ENCODE results near the gene ZNF438.
"Not testable (repeated sequence)": the region's sequence is repeated elsewhere in the genome, so short reads cannot be mapped to it uniquely, and the experiment has no call there.

ZNF438 gene

GRCh38 chr10:31055573-31056251 is 24.0 kb upstream of the ZNF438 start:
- no peak overlapping the region for H3K4me3 ChIP-seq (ENCODE audit: low read depth, low read length)

GRCh38 chr10:31051703-31052102 is 20.0 kb upstream of the ZNF438 start:
- no peak overlapping the region for H3K4me3 ChIP-seq (ENCODE audit: low read depth, low read length)

DNA sequence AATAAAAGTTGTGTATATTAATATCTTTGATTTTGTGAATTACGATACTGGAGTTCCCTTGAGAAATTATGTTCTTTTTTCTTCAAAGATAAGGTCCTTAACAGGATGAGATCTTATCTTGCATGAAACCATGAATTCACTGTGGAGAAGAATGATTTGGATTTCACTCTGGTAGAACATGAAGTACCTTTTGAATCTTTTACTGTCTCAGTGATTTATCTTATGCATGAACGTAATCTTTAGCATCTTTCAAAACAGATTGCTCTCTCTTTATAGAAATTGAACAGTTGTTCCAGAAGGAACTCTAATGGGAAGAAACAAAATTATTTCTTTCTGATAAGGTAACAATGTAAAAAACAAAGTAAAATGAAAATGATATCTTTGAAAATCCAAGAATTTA is 11.0 kb upstream of the ZNF438 start:
- no peak overlapping the region for H3K4me3 ChIP-seq (ENCODE audit: low read depth, low read length)

DNA sequence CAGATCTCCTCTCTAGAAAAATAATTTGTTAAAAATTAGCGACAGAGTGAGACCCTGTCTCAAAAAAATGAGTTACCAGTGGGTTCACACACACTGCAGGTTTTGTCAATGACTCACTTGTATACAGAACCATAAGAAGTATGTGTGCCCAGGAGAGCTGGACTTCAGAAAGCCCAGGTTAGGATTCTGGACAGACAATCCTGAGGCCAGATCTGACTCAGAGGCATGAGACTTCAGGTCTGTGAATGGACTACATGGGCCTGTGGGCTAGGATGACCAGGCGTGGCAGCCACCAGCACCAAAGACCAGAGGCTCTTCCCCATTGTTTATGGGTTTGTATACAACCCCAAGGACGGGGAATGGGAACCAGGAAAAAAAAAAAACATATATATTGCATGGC is 9.3 kb upstream of the ZNF438 start:
- H3K4me3 ChIP-seq (ENCODE audit: low read depth, low read length), result no peak overlapping the region

GRCh38 chr10:31039006-31039405 is 7.3 kb upstream of the ZNF438 start:
- not testable (repeated sequence) for H3K4me3 ChIP-seq (ENCODE audit: low read depth, low read length)

DNA sequence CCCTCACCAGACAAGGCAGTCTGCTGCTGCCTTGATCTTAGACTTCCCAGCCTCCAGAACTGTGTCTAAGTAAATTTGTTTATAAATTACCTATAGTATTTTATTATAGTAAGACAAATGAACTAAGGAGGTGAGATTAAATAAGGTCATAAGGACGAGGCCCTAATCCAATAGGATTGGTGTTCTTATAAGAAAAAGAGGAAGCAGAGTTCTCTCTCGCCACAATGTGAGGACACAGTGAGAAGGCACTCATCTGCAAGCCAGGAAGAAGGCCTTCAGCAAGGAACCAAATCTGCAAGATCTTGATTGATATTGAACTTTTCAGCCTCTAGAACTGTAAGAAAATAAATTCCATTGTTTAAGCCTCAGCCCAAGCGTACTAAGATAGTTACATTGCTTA is 6.1 kb upstream of the ZNF438 start:
- no peak overlapping the region for H3K4me3 ChIP-seq (ENCODE audit: low read depth, low read length)

DNA sequence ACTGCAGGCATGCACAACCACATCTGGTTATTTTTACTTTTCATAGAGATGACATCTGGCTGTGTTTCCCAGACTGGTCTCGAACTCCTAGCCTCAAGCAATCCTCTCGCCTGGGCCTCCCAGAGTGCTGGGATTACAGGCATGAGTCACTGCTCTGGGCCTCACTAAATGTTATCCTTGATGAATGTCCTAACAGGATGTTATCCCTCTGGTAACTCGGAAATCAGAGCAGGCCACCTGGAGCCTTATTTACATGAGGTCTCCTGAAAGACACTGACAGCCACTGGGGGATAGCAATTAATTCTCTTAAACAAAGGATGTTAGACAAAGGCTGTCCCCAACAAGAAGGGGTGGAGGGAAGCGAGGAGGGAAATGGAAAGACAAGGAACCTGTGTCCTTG is 4.5 kb upstream of the ZNF438 start:
- H3K4me3 ChIP-seq (ENCODE audit: low read depth, low read length), result no peak overlapping the region

GRCh38 chr10:31035266-31035798 is 3.7 kb upstream of the ZNF438 start:
- no peak overlapping the region for H3K4me3 ChIP-seq (ENCODE audit: low read depth, low read length)

- no peak overlapping the region for H3K4me3 ChIP-seq (ENCODE audit: low read depth, low read length)
Observed at GRCh38 chr10:31034098-31034909, 2.6 kb upstream of the ZNF438 start.

DNA sequence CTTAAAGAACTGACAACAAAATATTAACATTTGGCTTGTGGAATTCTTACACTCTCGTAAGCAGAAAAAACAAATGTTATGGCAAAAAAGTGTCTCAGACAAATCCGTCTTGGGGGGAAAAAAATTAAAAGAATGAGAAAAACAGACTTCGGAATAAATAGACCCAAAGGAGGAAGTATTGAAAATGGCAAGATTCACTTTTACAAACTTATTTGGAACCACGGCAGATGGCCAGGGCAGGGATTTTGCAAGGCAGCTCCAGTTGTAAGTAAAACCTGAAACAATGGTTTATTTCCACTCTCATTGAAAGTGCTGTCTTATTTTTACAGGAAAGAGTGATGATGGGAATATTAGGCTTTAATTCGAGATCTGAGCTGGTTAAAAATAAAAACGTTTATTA is 1.5 kb upstream of the ZNF438 start:
- H3K4me3 ChIP-seq (ENCODE audit: low read depth, low read length), result no peak overlapping the region

DNA sequence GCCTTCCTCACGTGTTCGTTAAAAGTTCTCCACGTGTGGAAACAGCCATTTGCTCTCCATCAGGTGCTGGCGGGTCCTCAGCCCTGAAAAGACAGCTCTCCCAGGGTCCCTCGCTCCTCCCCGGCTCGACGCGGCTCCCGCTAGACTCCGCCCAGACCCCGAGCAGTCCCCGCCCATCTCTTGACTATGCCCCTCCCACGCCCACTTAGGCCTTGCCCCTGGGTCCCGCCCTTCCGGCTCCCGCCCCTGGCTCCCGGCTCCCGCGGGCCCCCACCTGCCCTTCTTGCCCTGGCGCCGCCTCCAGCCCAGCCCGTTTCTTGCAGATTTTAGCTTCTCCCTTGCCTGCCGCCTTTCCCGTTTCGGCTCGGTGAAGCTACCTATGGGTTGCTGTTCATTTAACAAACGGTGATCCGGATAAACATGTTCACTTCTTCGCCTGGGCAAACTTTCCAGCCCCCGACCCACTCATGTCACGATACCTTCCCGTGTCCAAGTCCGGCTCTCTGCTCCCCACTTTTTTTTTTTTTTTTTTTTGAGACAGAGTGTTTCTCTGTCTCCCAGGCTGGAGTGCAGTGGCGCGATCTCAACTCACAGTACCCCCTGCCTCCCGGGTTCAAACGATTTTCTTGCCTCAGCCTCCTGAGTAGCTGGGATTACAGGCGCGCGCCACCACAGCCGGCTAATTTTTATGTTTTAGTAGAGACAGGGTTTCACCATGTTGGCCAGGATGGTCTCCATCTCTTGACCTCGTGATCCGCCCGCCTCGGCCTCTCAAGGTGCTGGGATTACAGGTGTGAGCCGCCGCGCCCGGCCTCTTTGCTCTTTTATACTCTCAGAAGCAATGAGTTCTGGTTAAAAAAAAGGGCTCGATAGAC is 830 bp upstream of the ZNF438 start:
- peak overlapping the region; percentile 71 for H3K4me3 ChIP-seq (ENCODE audit: low read depth, low read length)

DNA sequence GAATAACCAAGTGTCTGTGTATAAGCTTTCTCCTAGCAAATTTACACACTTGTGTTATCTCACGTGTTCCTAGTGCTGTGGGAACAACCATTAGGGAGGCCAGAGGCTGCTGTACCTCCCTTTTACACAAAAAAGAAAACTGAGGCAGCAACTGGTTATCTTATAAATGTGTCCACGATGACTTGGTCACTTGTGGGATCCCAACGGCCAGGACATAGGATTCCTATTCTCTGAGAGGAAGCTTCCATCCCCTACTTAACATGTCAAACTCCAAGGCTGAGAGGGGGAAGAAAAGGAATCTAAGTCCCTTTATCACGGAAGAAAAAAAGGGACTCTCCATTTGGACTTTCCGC is 484 bp downstream of the ZNF438 start:
- peak overlapping the region; percentile 71 for H3K4me3 ChIP-seq (ENCODE audit: low read depth, low read length)

GRCh38 chr10:31030800-31031199 is 865 bp downstream of the ZNF438 start:
- H3K4me3 ChIP-seq (ENCODE audit: low read depth, low read length), result no peak overlapping the region

GRCh38 chr10:31030260-31030659 is 1.4 kb downstream of the ZNF438 start:
- no peak overlapping the region for H3K4me3 ChIP-seq (ENCODE audit: low read depth, low read length)

- no peak overlapping the region for H3K4me3 ChIP-seq (ENCODE audit: low read depth, low read length)
Observed at GRCh38 chr10:31028081-31028480, 3.6 kb downstream of the ZNF438 start.

DNA sequence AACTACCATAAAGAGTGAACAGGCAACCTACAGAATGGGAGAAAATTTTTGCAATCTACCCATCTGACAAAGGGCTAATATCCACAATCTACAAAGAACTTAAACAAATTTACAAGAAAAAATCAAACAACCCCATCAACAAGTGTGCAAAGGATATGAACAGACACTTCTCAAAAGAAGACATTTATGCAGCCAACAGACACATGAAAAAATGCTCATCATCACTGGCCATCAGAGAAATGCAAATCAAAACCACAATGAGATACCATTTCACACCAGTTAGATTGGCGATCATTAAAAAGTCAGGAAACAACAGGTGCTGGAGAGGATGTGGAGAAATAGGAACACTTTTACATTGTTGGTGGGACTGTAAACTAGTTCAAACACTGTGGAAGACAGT is 5.4 kb downstream of the ZNF438 start:
- not testable (repeated sequence) for H3K4me3 ChIP-seq (ENCODE audit: low read depth, low read length)

DNA sequence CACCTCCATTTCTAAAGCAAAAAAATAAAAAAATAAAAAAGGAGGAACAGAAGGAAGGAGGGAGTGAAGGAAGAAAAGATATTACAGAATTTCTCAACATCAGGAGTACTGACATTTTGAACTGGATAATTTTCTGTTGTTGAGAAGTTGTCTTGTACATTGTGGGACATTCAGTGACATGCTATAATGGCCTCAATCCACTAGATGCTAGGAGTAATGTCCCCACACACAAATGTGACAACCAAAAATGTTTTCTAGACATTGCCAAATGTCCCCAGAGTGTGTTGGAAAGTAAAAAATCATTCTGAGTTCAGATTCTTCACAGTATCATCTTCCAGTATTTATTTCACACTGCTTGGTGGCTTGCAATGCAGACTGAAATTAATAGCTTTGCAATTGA is 6.5 kb downstream of the ZNF438 start:
- no peak overlapping the region for H3K4me3 ChIP-seq (ENCODE audit: low read depth, low read length)

DNA sequence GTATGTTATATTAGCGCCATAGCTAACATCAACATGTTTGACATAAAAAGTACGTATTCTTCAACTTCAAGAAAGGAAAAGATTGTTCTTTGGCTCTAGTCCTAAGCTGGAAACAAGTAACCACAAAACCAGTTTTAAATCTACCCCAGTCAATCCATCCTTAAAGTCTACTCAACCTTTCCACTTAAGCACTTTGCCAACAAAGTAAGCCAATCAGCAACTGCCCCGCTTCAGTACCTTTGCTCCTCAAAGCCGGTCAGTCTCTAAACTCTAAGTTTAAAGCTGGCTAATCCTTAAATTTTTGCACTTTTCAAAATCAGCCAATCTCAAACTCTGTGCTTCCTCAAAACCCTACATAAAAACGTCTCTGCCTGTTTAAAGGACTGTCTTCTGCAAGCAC is 8.1 kb downstream of the ZNF438 start:
- H3K4me3 ChIP-seq (ENCODE audit: low read depth, low read length), result no peak overlapping the region

- no peak overlapping the region for H3K4me3 ChIP-seq (ENCODE audit: low read depth, low read length)
Observed at GRCh38 chr10:31020209-31020608, 11.5 kb downstream of the ZNF438 start.

DNA sequence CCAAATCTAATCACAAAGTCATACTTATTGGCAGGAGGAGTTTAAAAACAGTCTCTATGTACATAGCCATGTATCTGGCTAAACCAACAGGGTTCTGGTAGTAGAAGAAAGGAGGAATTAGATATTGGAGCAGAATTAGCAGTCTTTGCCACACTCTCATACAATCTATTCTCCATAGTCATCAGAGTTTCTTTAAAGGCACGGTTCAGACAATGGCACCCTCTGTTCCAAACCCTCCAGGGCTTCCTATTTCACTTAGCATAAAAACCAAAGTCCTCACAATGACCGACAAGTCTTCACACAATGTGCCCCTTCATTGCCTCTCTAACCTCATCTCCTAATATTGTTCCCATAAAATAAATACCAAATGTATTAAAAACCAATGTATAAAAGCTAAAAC is 12.7 kb downstream of the ZNF438 start:
- no peak overlapping the region for H3K4me3 ChIP-seq (ENCODE audit: low read depth, low read length)

DNA sequence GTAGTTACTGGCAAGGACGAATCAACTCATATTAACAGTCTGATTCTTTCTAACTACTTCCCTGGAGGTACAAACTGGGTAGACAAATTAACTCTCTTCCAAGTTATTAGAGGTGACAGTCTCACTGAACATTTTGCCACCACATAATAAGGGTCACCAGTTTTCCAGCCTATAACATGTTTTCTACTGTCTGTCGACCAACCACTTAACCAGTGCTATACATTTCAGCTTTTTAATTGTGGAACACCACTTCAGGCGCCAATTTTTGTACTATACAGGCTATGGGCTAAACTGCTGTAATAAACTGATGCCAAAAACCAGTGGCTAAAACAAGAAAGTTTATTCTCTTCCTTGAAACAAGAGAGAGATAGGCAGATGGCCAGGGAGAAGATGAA is 13.3 kb downstream of the ZNF438 start:
- no peak overlapping the region for H3K4me3 ChIP-seq (ENCODE audit: low read depth, low read length)
